Neuronal stem cell (in vitro differentiated cells): ENCODE measurements around the gene SLC38A7.
A peak's percentile ranks its signal among the peaks of the same experiment; 100 is the strongest.

Experiments
- DNase-seq: peaks from one replicate; pipeline ENCODE4 v3.0.0-alpha.2; 2013; ENCODE audit warnings: low spot score
- H2AFZ ChIP-seq: one replicate; pipeline ENCODE4 v1.6.1; 2013; ENCODE audit warnings: mild to moderate bottlenecking, low read length, inconsistent platforms
- H2AK5ac ChIP-seq: 2 replicates; pipeline ENCODE4 v1.6.1; 2013; ENCODE audit warnings: low read depth, mild to moderate bottlenecking, inconsistent platforms, low read length, moderate library complexity, mixed read lengths
- H2BK120ac ChIP-seq: 2 replicates; pipeline ENCODE4 v1.6.1; 2013; ENCODE audit warnings: low read depth, mild to moderate bottlenecking, inconsistent platforms, low read length, moderate library complexity, mixed read lengths
- H2BK12ac ChIP-seq: one replicate; pipeline ENCODE4 v1.6.1; 2013; ENCODE audit warnings: low read length, inconsistent platforms
- H2BK15ac ChIP-seq: 2 replicates; pipeline ENCODE4 v1.6.1; 2013; ENCODE audit warnings: mild to moderate bottlenecking, low read length, inconsistent platforms, mixed read lengths
- H2BK5ac ChIP-seq: one replicate; pipeline ENCODE4 v1.6.1; 2013; ENCODE audit warnings: inconsistent platforms, mild to moderate bottlenecking, low read length, moderate library complexity
- H3K14ac ChIP-seq: one replicate; pipeline ENCODE4 v1.6.1; 2013; ENCODE audit warnings: low read length, inconsistent platforms
- H3K18ac ChIP-seq: 2 replicates; pipeline ENCODE4 v1.6.1; 2013; ENCODE audit warnings: low read length, inconsistent platforms
- H3K23ac ChIP-seq: 2 replicates; pipeline ENCODE4 v1.6.1; 2013; ENCODE audit warnings: low read depth, mild to moderate bottlenecking, mixed read lengths, low read length, inconsistent platforms; ENCODE audit not compliant: poor library complexity
- H3K27ac ChIP-seq: replicated peaks from 3 replicates; pipeline ENCODE4 v1.5.1; 2013; ENCODE audit warnings: low read length, inconsistent platforms
- H3K27me3 ChIP-seq, 3 experiments: 2 replicates each; pipeline ENCODE4 v1.6.1; 2013; ENCODE audit warnings: low read length in 3 of 3, mild to moderate bottlenecking in 2 of 3, inconsistent platforms in 1 of 3, low read depth in 1 of 3, mixed read lengths in 1 of 3, moderate library complexity in 1 of 3; ENCODE audit not compliant: control insufficient read depth in 3 of 3, insufficient read depth in 3 of 3
- H3K36me3 ChIP-seq, 2 donors: replicated peaks in 1 of 2; 2 replicates each; pipeline ENCODE4 v1.6.1; 2013; ENCODE audit warnings: low read length in 2 of 2; ENCODE audit not compliant: control insufficient read depth in 2 of 2, insufficient read depth in 2 of 2
- H3K4ac ChIP-seq: 2 replicates; pipeline ENCODE4 v1.6.1; 2013; ENCODE audit warnings: inconsistent platforms, mild to moderate bottlenecking, low read length, moderate library complexity
- H3K4me1 ChIP-seq, 2 donors: 1 replicate in 1 of 2; 2 replicates in 1 of 2; pipeline ENCODE4 v1.6.1; 2013; ENCODE audit warnings: low read length in 2 of 2, low read depth in 1 of 2; ENCODE audit not compliant: control insufficient read depth in 2 of 2, insufficient read depth in 1 of 2
- H3K4me2 ChIP-seq: one replicate; pipeline ENCODE4 v1.6.1; 2013; ENCODE audit warnings: mild to moderate bottlenecking, low read length, inconsistent platforms; ENCODE audit not compliant: insufficient read depth, poor library complexity, severe bottlenecking
- H3K4me3 ChIP-seq, 2 donors: 2 replicates each; pipeline ENCODE4 v1.5.1; 2013; ENCODE audit warnings: low read length in 2 of 2, mild to moderate bottlenecking in 2 of 2, inconsistent platforms in 1 of 2, moderate library complexity in 1 of 2
- H3K79me1 ChIP-seq: one replicate; pipeline ENCODE4 v1.6.1; 2013; ENCODE audit warnings: low read depth, mild to moderate bottlenecking, inconsistent platforms, low read length, moderate library complexity
- H3K9ac ChIP-seq: one replicate; pipeline ENCODE4 v1.6.1; 2013; ENCODE audit warnings: mild to moderate bottlenecking, low read depth, low read length, inconsistent platforms; ENCODE audit not compliant: poor library complexity
- H3K9me3 ChIP-seq, 2 donors: replicated peaks in 1 of 2; 2 replicates each; pipeline versions ENCODE3 to v1.6.1; 2013; ENCODE audit warnings: low read length in 2 of 2, mild to moderate bottlenecking in 2 of 2, inconsistent platforms in 1 of 2, low read depth in 1 of 2, mixed read lengths in 1 of 2, moderate library complexity in 1 of 2; ENCODE audit not compliant: control insufficient read depth in 2 of 2, insufficient read depth in 1 of 2
- H4K8ac ChIP-seq: one replicate; pipeline ENCODE4 v1.6.1; 2013; ENCODE audit warnings: low read depth, mild to moderate bottlenecking, inconsistent platforms, low read length, moderate library complexity
- H4K91ac ChIP-seq: one replicate; pipeline ENCODE4 v1.6.1; 2013; ENCODE audit warnings: low read length, low read depth, mild to moderate bottlenecking, inconsistent platforms; ENCODE audit not compliant: poor library complexity
- WGBS, 2 donors: extraction: QIAGEN DNeasy Blood & Tissue Kit; methylation state at CpG; one replicate each; pipeline ENCODE4 v1.1.7; 2013; ENCODE audit warnings: missing lambda C conversion rate in 2 of 2, mixed read lengths in 1 of 2; ENCODE audit not compliant: insufficient read length in 2 of 2, insufficient replicate concordance in 1 of 2; ENCODE audit errors: extremely low coverage in 2 of 2; 5-methylcytosine and 5-hydroxymethylcytosine counted together

Gene SLC38A7

GRCh38 chr16:58727028-58727781, 42.6 kb upstream of the SLC38A7 start:
- Histone ChIP-seq H3K4me1 (peaks cover 0 to 1% of the 10 kb centered on the region in 2 donors), H4K8ac (no peak overlapping the region), H2BK15ac (no peak overlapping the region), H3K27ac (no peak overlapping the region), H3K14ac (no peak overlapping the region), H4K91ac (no peak overlapping the region), H2AK5ac (no peak overlapping the region), H3K27me3 (no peaks in the 10 kb centered on the region), H2BK5ac (no peak overlapping the region), H3K23ac (no peak overlapping the region), H3K4me3 (no peak overlapping the region), H3K9ac (no peak overlapping the region), H2BK12ac (no peak overlapping the region), H3K18ac (no peak overlapping the region), H3K9me3 (no peaks in the 10 kb centered on the region), H2AFZ (no peak overlapping the region), H3K36me3 (peaks cover 9 to 42% of the 10 kb centered on the region in 2 donors), H3K4me2 (no peak overlapping the region), H2BK120ac (no peak overlapping the region), H3K4ac (no peak overlapping the region), H3K79me1 (no peaks in the 10 kb centered on the region)
- WGBS, 2 donors, result no CpG with 5 or more reads among the region's 9 CpGs
- no peak for DNase-seq

DNA sequence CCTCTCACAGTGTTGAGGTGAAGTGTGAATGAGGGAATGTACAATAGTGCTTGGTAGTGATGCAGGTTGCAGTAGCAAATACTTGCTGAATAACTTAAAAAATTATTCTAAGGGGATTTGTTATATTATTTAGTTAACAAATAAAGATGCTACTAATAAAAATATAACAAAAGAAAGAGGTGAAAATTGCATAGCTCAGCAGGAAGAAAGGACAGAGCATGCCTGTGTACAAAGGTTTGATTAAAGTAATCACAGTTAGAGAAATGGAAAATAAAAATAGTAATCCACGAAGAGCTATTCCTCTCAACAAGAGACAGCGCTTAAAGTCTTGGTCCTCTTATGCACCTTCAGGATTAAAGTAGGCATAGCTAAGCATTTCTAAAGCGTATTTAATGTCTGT, 38.5 kb upstream of the SLC38A7 start:
- H3K27ac ChIP-seq, result no peak overlapping the region
- no peak overlapping the region for H2BK5ac ChIP-seq
- no peaks in the 10 kb centered on the region for H3K27me3 ChIP-seq
- no peak overlapping the region for H3K9ac ChIP-seq
- no peak overlapping the region for H3K18ac ChIP-seq
- H3K79me1 ChIP-seq, result no peaks in the 10 kb centered on the region
- H3K14ac ChIP-seq, result no peak overlapping the region
- no peak overlapping the region for H3K4me3 ChIP-seq
- no peak overlapping the region for H2BK120ac ChIP-seq
- no peak overlapping the region for H4K8ac ChIP-seq
- no peak overlapping the region for H2BK15ac ChIP-seq
- H4K91ac ChIP-seq, result no peak overlapping the region
- no peaks in the 10 kb centered on the region for H3K9me3 ChIP-seq
- WGBS, 2 donors, result no CpG with 5 or more reads among the region's 3 CpGs
- no peak overlapping the region for H3K4me2 ChIP-seq
- H2AK5ac ChIP-seq, result no peak overlapping the region
- no peaks in the 10 kb centered on the region for H3K4me1 ChIP-seq
- DNase-seq, result no peak
- H3K36me3 ChIP-seq, result peaks cover 16 to 64% of the 10 kb centered on the region in 2 donors
- H3K23ac ChIP-seq, result no peak overlapping the region
- H3K4ac ChIP-seq, result no peak overlapping the region
- no peak overlapping the region for H2BK12ac ChIP-seq
- no peak overlapping the region for H2AFZ ChIP-seq

DNA sequence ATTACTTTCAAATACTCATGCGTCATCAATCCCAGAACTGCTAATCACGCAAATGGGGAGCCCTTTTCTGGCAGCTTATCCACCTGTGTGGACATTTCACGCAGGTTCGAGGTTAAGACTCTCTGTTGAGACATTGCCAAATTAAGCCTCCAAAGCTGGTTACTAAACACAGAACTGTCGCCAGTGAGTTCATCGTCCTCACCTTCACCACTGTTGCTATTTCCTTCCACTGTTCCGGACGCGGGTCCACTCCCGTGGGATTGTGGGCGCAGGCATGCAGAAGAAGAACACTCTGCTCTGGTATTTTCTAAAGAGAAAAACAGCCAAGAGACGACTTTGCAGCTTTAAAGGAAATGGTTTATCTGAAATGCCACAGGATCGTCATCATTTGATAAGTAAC, 33.4 kb upstream of the SLC38A7 start:
- Histone ChIP-seq H2BK12ac (no peak overlapping the region), H3K9me3 (no peaks in the 10 kb centered on the region), H3K79me1 (no peaks in the 10 kb centered on the region), H3K36me3 (peaks cover 33 to 92% of the 10 kb centered on the region in 2 donors), H2BK15ac (no peak overlapping the region), H2BK120ac (no peak overlapping the region), H3K27me3 (no peaks in the 10 kb centered on the region), H3K27ac (no peak overlapping the region), H3K4me2 (no peak overlapping the region), H2BK5ac (no peak overlapping the region), H2AFZ (no peak overlapping the region), H4K8ac (no peak overlapping the region), H3K4ac (no peak overlapping the region), H4K91ac (no peak overlapping the region), H2AK5ac (no peak overlapping the region), H3K4me1 (no peaks in the 10 kb centered on the region), H3K9ac (no peak overlapping the region), H3K23ac (no peak overlapping the region), H3K4me3 (no peak overlapping the region), H3K18ac (no peak overlapping the region), H3K14ac (no peak overlapping the region)
- no CpG with 5 or more reads among the region's 13 CpGs for WGBS, 2 donors
- no peak for DNase-seq

GRCh38 chr16:58716468-58716867, 31.9 kb upstream of the SLC38A7 start:
- Histone ChIP-seq H3K79me1 (no peaks in the 10 kb centered on the region), H4K8ac (no peak overlapping the region), H3K23ac (no peak overlapping the region), H2BK15ac (no peak overlapping the region), H3K9ac (peak overlapping the region; percentile 21), H4K91ac (no peak overlapping the region), H2AK5ac (no peak overlapping the region), H3K4me1 (no peaks in the 10 kb centered on the region), H3K9me3 (no peaks in the 10 kb centered on the region), H3K18ac (no peak overlapping the region), H3K36me3 (peaks cover 36 to 95% of the 10 kb centered on the region in 2 donors), H2BK5ac (no peak overlapping the region), H2AFZ (no peak overlapping the region), H3K27ac (no peak overlapping the region), H3K4me2 (no peak overlapping the region), H3K4ac (no peak overlapping the region), H3K4me3 (no peak overlapping the region), H3K27me3 (no peaks in the 10 kb centered on the region), H2BK120ac (no peak overlapping the region), H2BK12ac (no peak overlapping the region), H3K14ac (peak overlapping the region; percentile 21)
- DNase-seq, result no peak
- no CpG with 5 or more reads among the region's 8 CpGs for WGBS, 2 donors
